Neuron (in vitro differentiated cells): ENCODE results near the gene RTN4RL1.
"Not testable (repeated sequence)": the region's sequence is repeated elsewhere in the genome, so short reads cannot be mapped to it uniquely, and the experiment has no call there.

Source experiments
- H2AFZ ChIP-seq: one replicate; pipeline ENCODE4 v1.6.1; 2013; ENCODE audit warnings: low read depth, mild to moderate bottlenecking, inconsistent platforms, low read length, moderate library complexity
- H3K27me3 ChIP-seq: one replicate; pipeline ENCODE4 v1.6.1; 2013; ENCODE audit warnings: low read length; ENCODE audit not compliant: insufficient read depth
- H3K36me3 ChIP-seq: one replicate; pipeline ENCODE4 v1.6.1; 2013; ENCODE audit warnings: low read length; ENCODE audit not compliant: insufficient read depth
- H3K4me1 ChIP-seq: one replicate; pipeline ENCODE4 v1.6.1; 2013; ENCODE audit warnings: low read length; ENCODE audit not compliant: insufficient read depth
- H3K4me3 ChIP-seq: 2 replicates; pipeline ENCODE4 v1.5.1; 2013; ENCODE audit warnings: mild to moderate bottlenecking, low read length, moderate library complexity
- H3K9me3 ChIP-seq: one replicate; pipeline ENCODE4 v1.6.1; 2013; ENCODE audit warnings: low read length

RTN4RL1 gene

DNA sequence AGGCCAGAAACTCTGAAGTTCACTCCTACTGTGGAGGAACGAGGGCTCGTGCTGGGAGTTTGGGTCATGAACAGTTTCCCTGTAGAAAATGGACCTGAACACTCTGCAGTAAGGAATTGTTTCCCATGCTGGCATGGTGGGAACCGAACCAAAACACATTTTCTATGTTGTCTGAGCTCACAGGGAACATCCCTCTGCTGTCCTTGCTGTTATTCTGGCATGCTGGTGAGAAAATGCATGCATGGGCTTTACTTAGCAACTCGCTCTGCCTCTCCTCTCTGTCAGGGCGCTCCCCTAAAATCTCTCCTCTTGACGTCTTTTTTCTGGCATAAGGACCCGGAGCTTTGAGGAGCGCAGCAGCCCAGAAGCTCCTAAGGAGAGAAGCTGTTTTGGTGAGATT is 5.4 kb downstream of the RTN4RL1 start:
- no peaks in the 10 kb centered on the region for H3K36me3 ChIP-seq
- no peaks in the 10 kb centered on the region for H3K9me3 ChIP-seq
- H3K27me3 ChIP-seq, result peaks cover 61% of the 10 kb centered on the region
- peaks cover 18% of the 10 kb centered on the region for H3K4me1 ChIP-seq
- H2AFZ ChIP-seq, result no peak overlapping the region
- no peak overlapping the region for H3K4me3 ChIP-seq

DNA sequence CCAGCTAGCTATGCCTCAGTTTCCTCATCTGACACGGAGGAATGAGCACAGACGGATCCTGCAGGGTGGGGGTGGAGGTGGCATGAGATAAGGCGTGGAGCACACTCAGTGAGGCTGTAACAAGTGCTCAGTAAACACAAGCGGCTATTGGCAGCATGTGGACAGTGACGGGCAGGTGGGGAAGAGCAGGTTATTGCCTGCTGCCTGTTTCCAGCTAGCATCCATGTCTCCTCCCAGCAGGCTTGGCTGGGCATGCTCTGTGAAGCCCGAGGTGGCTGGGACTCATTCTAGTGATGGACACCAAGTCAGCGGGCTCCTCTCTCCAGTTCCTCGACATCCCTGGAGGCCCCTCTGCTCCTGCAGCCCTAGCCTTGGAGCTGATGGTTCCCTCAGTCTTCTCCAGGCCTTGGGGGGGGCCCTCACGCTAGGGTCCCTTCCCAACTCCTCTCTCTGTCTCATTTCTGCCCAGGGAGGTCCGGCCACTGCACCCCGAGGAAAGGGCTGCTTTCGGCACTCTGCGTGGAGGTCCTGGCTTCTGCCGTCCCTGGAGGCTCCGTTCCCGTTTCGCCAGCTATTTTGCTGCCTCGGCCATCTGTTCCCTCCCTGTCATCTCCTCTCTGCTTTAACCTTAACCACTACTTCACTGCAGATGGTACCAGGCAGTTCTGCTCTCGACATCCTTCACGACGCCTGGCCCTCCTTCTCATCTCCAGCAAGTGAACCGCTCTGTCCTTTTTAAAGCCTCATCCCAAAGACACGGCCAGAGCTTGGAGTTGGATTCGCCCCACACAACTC is 6.2 kb downstream of the RTN4RL1 start:
- Histone ChIP-seq H3K4me3 (no peak overlapping the region), H3K36me3 (no peaks in the 10 kb centered on the region), H2AFZ (no peak overlapping the region), H3K4me1 (peaks cover 11% of the 10 kb centered on the region), H3K27me3 (peaks cover 53% of the 10 kb centered on the region), H3K9me3 (no peaks in the 10 kb centered on the region)

DNA sequence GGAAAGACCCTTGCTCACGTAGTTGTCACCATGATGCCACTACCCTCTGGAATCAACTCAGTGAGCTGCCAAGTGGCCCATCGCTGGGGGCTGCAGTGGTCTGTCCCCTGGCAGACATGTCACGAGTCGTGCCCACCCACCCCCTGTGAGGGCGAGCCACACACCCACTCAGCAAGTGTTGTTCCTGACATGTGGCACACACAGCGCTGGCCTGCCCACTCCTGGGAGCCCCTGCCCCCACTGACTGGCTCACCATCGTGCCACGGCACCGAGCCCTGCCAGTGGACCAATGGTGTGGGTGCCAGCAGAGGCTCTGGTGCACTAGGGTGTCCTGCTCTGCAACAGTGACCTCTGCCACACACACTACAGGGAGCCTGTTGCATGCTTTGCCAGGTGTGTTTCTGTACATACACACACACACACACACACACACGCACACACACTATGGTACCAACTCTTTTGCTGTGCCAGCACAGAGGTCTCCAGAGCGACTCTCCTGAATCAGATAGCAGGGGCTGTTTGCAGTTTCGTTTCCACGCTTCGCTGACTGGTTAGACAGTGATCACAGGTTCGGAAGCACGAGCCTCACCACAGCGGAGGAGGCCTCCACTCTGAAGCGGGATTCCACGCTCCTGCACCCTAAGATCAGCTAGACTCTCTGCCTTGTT is 7.7 kb downstream of the RTN4RL1 start:
- no peak overlapping the region for H2AFZ ChIP-seq
- H3K9me3 ChIP-seq, result no peaks in the 10 kb centered on the region
- H3K27me3 ChIP-seq, result peaks cover 39% of the 10 kb centered on the region
- H3K4me3 ChIP-seq, result no peak overlapping the region
- peaks cover 4% of the 10 kb centered on the region for H3K4me1 ChIP-seq
- H3K36me3 ChIP-seq, result no peaks in the 10 kb centered on the region

DNA sequence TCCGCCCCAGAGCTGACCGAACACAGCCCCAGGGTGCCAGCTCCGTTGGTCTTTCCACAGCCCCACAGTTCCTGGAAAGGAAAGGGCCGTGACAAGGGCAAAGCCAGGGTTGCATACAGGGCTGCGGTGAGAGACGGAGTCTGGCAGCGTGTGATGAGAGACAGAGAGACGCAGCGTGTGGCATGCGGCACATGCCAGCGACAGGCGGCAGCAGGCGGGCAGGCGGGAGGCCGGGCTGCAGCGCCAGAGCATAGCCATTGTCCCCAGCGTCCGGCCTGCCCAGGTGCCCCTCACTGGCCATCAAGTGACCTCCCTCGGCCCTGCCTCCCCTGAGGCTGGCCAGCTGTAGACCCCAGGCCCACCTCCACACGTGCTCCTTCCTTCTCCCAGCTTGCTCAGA is 8.6 kb downstream of the RTN4RL1 start:
- Histone ChIP-seq H3K4me1 (peaks cover 12% of the 10 kb centered on the region), H3K27me3 (peaks cover 35% of the 10 kb centered on the region), H2AFZ (no peak overlapping the region), H3K36me3 (no peaks in the 10 kb centered on the region), H3K9me3 (no peaks in the 10 kb centered on the region), H3K4me3 (no peak overlapping the region)

DNA sequence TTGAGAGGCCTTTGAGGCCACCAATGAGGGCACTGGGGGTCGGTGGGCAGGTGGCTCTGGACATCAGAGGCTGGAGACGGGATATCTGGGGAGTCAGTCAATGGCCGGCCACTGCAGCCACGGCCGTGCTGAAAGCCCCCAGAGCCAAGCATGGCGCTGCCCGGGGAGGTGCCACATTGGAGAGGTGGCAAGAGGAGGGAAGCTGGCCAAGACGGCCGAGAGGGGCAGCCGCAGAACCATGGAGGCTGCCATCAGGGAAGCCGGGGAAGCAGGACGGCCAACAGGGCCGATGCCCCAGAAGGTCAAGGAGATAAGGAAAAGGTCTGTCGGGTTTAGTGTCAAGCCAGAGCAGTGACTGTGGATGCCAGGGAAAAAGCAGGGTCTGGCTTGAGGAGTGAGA is 9.8 kb downstream of the RTN4RL1 start:
- Histone ChIP-seq H2AFZ (no peak overlapping the region), H3K36me3 (no peaks in the 10 kb centered on the region), H3K27me3 (peaks cover 26% of the 10 kb centered on the region), H3K4me1 (peaks cover 12% of the 10 kb centered on the region), H3K4me3 (no peak overlapping the region), H3K9me3 (no peaks in the 10 kb centered on the region)

DNA sequence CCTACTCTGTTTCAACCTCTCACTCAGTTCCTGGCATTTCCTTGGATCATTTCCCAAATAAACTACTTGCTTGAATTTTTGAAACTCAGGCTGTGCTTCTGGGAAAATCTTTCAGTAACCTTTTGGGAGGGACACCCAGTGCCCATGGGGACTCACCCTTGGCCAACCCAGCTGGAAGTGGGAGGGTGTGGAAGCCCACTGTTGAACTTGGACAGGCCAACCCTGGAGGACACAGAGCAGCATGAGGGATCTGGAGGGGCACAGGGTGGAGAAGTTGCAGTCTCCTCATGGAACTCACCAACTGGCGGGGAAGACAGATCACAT is 11.2 kb downstream of the RTN4RL1 start:
- Histone ChIP-seq H2AFZ (no peak overlapping the region), H3K27me3 (peaks cover 12% of the 10 kb centered on the region), H3K4me1 (peaks cover 12% of the 10 kb centered on the region)

DNA sequence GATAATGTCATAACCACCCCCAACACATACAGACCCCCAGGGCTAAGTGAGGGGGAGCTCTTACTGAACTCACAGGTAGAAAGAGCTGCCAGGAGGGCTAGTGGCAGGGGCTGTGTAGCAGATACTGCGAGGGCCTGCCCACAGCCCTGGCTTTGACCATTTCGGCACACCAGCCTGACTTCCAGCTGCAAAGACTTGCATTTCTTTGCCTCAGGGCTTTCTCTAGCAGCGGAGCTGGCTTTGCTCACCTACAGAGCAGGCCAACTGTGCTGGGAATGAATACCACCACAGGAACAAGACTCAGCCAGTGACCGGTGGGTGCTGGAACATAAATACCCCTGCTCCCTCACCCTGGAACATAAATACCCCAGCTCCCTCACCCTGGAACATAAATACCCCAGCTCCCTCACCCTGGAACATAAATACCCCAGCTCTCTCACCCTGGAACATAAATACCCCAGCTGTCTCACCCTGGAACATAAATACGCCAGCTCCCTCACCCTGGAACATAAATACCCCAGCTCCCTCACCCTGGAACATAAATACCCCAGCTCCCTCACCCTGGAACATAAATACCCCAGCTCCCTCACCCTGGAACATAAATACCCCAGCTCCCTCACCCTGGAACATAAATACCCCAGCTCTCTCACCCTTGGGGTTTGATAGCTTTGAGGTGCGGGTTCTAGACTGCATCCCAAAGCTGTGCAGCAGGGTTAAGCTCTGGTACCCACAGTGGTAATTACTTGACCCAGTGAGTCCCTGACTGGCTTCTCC is 11.7 kb downstream of the RTN4RL1 start:
- H3K4me1 ChIP-seq, result peaks cover 12% of the 10 kb centered on the region
- not testable (repeated sequence) for H3K4me3 ChIP-seq, H3K9me3 ChIP-seq, H3K27me3 ChIP-seq, H3K36me3 ChIP-seq, H2AFZ ChIP-seq

More for the DNA sequence above, 11.2 kb downstream of the RTN4RL1 start:
- Histone ChIP-seq H3K4me3 (no peak overlapping the region), H3K9me3 (no peaks in the 10 kb centered on the region), H3K36me3 (no peaks in the 10 kb centered on the region)

DNA sequence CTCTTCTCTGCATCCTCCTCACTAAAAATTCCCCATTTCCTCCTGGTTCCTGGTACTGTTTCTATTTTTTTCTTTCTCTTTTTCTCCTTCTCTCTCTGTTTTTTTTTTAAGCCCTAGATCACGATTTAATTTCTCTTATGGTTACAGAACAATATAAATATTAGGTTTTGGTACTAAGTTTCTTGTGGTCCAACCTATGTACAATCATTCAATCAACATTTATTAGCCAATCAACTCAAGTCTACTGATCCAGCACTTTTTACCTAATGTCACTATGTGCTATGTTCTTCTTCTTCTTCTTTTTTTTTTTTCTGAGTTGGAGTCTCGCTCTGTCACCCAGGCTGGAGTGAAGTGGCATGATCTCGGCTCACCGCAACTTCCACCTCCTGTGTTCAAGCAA is 12.6 kb downstream of the RTN4RL1 start:
- peaks cover 12% of the 10 kb centered on the region for H3K4me1 ChIP-seq
- H3K4me3 ChIP-seq, result no peak overlapping the region
- no peaks in the 10 kb centered on the region for H3K36me3 ChIP-seq
- no peak overlapping the region for H2AFZ ChIP-seq
- peaks cover 1% of the 10 kb centered on the region for H3K27me3 ChIP-seq
- no peaks in the 10 kb centered on the region for H3K9me3 ChIP-seq

DNA sequence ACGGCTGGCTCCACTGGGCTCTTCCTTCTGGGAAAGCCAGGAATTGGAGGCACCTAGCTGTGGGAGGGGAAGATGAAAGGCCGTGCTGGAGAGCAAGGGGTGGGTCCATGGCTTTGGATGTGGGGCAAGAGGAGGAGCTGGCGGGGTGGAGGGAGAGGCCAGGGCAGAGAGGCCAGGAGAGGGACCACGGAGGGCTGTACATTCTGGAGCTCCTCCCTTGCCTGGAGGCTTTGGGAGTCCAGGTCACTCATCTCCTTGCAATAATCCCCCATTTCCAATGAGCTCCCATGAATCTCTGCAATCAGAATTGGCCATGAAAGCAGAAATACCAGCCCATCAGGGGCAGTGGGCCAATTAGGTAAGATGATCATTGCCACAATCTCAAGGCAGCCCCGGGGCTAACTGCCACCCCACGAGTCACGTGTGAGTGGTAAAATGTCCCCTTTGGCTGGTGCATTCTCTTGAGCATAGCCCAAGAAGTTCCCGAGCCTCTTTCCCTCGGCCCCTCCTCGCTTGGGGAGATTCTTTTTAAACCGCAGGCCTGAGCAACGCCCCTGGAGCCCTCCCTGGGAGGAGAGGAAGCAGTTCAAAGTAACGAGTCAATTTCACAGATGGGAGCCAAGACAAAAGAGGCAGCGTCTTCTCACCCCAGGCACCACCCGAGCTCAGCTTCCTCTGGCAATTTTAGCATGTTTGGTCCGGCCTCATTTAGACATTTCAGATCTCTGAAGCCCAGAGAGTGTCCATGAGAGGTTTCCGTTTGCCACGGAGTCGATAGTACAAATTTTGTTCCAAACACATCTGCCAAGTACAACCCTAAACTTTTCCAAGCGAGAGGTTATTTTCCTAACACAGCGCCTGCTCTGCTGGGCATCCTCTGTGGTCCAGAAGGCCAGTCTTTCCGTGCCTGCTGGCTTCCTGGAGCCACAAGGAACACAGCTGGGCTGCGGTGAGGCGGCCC is 13.4 kb downstream of the RTN4RL1 start:
- H3K4me3 ChIP-seq, result no peak overlapping the region
- H3K36me3 ChIP-seq, result no peaks in the 10 kb centered on the region
- no peaks in the 10 kb centered on the region for H3K27me3 ChIP-seq
- no peaks in the 10 kb centered on the region for H3K9me3 ChIP-seq
- H2AFZ ChIP-seq, result peak overlapping the region; percentile 42
- H3K4me1 ChIP-seq, result peaks cover 12% of the 10 kb centered on the region

DNA sequence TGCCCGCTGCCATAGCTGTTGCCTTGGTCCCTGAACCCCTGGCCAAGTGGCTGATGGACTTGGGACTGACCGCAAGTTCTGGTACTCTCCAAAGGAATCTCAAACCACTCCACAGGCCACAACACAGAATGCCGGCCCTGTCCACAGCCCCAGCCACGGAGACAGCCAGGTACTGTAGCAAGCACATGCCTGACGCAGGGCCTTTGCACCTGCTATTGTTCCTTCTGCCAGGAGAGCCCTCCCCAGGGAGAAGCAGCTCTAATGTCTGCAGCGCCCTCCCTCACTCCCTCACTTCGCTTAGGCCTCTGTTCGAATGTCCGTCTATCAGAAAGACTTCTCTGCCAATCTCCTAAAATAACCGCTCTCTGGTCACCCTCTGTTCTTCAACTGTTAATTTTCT is 15.4 kb downstream of the RTN4RL1 start:
- Histone ChIP-seq H3K27me3 (no peaks in the 10 kb centered on the region), H2AFZ (no peak overlapping the region), H3K4me1 (peaks cover 12% of the 10 kb centered on the region), H3K36me3 (no peaks in the 10 kb centered on the region), H3K4me3 (no peak overlapping the region), H3K9me3 (no peaks in the 10 kb centered on the region)

DNA sequence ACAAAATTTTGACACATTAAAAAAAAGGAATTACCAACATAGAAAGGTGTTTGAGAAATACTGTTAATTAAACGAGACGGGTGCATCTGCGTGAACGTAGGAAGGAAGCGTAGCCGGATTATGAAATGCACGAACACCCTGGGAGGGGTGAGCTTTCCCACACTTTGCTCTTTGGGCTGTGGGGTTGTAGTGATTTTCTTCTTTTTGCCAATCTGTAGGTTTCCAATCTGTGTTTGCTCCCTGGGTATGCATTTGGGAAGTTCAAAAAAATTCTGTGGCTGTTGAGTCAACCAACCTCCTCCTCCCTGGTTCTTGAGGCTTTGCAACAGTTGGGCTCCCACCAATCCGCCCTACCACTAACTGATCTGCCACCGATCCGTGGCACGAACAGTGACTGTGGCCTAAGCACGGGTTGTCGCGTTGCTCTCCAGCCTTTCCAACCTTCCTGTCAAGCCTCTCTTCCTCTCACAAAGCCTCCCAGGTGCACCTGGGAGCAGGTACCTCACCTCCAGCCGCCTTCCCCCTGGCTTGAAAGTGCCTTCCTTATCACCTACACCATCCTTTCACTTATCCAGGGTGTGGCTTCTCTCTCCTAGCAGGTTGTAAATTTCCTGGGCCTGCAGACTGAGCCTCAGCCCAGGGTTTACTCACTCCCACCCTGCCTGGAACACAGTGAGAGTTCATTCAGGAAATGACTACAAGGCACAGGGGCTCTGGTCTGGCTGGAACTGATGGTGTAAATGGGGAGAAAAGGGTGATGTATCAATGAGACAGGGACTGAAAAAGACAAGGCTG is 16.6 kb downstream of the RTN4RL1 start:
- Histone ChIP-seq H3K4me1 (peaks cover 12% of the 10 kb centered on the region), H2AFZ (no peak overlapping the region), H3K27me3 (no peaks in the 10 kb centered on the region), H3K36me3 (no peaks in the 10 kb centered on the region), H3K9me3 (no peaks in the 10 kb centered on the region), H3K4me3 (no peak overlapping the region)

DNA sequence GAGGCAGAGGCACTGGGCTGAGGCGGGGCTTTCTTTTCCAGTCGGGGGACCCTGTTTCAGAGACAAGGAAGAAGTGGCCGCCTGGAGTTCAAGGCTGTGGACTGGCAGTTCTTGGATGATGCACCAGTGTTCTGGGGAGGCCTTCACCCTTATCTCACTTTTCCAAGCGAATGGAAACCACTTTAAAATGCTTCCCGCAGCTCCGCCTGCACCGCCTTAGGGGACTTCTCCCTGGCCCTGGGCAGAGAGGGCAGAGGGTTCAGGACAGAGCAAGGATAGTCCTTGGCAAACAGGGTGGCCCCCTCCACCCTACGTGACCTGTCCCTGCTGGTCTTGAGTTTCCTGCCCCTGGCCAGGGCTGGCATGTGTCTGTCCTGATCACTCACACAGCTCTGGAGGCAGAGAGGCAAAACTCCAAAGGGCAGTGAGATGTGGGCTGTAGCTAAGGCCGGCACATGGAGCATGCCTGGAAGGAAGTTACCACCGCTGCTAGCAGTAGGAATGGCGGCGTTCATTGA is 20.6 kb downstream of the RTN4RL1 start:
- no peak overlapping the region for H2AFZ ChIP-seq
- H3K36me3 ChIP-seq, result no peaks in the 10 kb centered on the region
- no peaks in the 10 kb centered on the region for H3K27me3 ChIP-seq
- no peak overlapping the region for H3K4me3 ChIP-seq
- H3K9me3 ChIP-seq, result no peaks in the 10 kb centered on the region
- peaks cover 8% of the 10 kb centered on the region for H3K4me1 ChIP-seq
